NT2/D1 (cell line): ENCODE data around the gene MRPL24.

Source experiments
- DNase-seq: peaks from one replicate; pipeline ENCODE4 v3.0.0-alpha.2; 2011; ENCODE audit warnings: low read depth, low spot score
- H3K27me3 ChIP-seq: 2 replicates; pipeline ENCODE4 v1.6.0; 2011; ENCODE audit warnings: mild to moderate bottlenecking; ENCODE audit not compliant: insufficient read length, insufficient read depth
- H3K36me3 ChIP-seq: 2 replicates; pipeline ENCODE4 v1.6.1; 2011; ENCODE audit warnings: mild to moderate bottlenecking, low read length, mixed read lengths; ENCODE audit not compliant: insufficient read depth, insufficient read length
- H3K4me1 ChIP-seq: 2 replicates; pipeline ENCODE4 v1.5.1; 2011; ENCODE audit not compliant: insufficient read depth, insufficient read length
- H3K4me3 ChIP-seq: 2 replicates; pipeline ENCODE4 v1.5.1; 2011; ENCODE audit warnings: low read depth; ENCODE audit not compliant: insufficient read length
- H3K9ac ChIP-seq: 2 replicates; pipeline ENCODE4 v1.6.0; 2011; ENCODE audit warnings: low read depth; ENCODE audit not compliant: insufficient read length
- H3K9me3 ChIP-seq: 2 replicates; pipeline ENCODE4 v1.5.1; 2011; ENCODE audit warnings: mild to moderate bottlenecking, low read length; ENCODE audit not compliant: insufficient read depth
- SUZ12 ChIP-seq: IDR thresholded peaks from 2 replicates; pipeline ENCODE4 v1.6.1; 2011; ENCODE audit not compliant: insufficient read length, insufficient read depth; ENCODE audit errors: extremely low read depth
- YY1 ChIP-seq: IDR thresholded peaks from 2 replicates; pipeline ENCODE4 v1.6.1; 2011; ENCODE audit not compliant: insufficient read length, insufficient read depth
- ZNF274 ChIP-seq: IDR thresholded peaks from 2 replicates; pipeline ENCODE4 v1.6.1; 2011; ENCODE audit warnings: mild to moderate bottlenecking, low read depth, low read length

Gene MRPL24

DNA sequence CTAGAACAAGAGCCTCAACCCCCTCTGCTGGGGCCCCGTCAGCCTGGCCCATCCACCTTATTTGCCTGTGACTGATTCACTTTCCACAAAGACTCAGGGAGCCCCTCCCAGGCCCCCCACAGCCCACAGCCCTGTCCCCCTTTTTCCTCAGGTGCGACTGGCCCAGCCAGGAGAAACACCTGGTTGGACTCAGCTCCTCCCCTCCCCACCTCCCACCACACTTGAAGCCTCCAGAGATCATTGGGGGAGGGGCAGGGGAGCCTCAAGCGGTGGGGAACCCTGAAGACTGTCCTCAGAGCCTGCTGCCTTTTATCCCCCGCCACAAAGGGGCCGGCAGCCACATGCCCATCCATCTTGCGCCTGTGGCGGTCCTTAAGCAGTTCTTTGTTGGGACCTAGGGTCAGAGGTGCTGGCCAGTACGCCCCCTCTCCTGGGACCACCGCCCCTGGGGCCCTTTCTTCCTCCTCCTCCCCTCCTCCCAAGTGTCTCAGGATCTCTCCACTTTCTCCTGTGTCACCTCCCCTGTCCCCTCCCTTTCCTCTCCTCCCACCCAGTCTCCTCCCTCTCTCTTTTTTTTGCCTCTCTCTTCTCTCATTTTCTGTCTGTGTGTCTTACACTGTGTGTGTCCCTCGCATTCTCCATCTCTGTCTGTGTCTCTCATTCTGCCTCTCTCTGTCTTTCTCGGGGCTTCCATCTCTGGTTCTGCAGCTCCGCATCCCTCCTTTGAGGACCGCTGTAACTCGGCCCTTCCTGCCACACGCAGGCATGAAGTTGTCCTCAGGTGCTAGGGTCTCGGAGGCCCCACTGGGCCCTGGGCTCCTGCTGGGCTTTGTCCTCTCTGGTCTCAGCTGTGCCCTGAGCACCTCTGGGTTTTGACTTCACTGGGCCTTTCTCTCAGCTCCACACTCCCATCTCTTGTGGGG is 47.7 kb downstream of the MRPL24 start:
- peaks cover 3% of the 10 kb centered on the region for H3K36me3 ChIP-seq
- no peaks in the 10 kb centered on the region for H3K9me3 ChIP-seq
- H3K27me3 ChIP-seq: no peaks in the 10 kb centered on the region
- peak overlapping the region; percentile 21 for H3K4me3 ChIP-seq
- H3K4me1 ChIP-seq: peaks cover 38% of the 10 kb centered on the region
- TF ChIP-seq ZNF274: no peak
- no peak for TF ChIP-seq SUZ12
- no peak for TF ChIP-seq YY1
- DNase-seq: peak; percentile 100
- peak overlapping the region; percentile 64 for H3K9ac ChIP-seq

DNA sequence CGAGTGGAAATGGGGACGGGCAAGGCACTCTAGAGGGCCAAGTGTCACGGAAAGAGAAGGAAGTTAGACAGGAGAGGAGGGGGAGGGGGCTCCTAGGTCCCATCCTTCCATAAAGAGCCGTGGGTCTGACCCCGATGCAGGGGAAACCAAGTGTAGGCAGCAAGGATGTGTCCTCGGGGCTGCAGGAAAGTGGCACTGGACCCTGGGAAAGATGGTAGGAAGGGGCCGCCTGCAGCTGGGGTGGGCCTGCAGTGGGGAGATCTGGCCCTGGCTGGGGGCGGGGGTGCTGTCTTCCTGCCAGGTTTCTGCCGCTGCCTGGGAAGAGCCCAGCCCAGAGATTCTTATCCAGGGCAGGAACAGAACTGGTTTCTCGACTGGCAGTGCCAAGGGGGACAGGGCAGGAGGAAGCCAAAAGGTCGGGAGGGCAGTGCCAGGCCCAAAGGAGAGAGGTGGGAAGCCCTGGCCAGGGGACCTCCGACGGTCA is 48.4 kb downstream of the MRPL24 start:
- no peak for DNase-seq
- Histone ChIP-seq H3K27me3 (no peaks in the 10 kb centered on the region), H3K4me1 (peaks cover 38% of the 10 kb centered on the region), H3K36me3 (no peaks in the 10 kb centered on the region), H3K9ac (peak overlapping the region; percentile 53), H3K9me3 (no peaks in the 10 kb centered on the region), H3K4me3 (peak overlapping the region; percentile 9)
- TF ChIP-seq YY1 (no peak), ZNF274 (no peak), SUZ12 (no peak)

DNA sequence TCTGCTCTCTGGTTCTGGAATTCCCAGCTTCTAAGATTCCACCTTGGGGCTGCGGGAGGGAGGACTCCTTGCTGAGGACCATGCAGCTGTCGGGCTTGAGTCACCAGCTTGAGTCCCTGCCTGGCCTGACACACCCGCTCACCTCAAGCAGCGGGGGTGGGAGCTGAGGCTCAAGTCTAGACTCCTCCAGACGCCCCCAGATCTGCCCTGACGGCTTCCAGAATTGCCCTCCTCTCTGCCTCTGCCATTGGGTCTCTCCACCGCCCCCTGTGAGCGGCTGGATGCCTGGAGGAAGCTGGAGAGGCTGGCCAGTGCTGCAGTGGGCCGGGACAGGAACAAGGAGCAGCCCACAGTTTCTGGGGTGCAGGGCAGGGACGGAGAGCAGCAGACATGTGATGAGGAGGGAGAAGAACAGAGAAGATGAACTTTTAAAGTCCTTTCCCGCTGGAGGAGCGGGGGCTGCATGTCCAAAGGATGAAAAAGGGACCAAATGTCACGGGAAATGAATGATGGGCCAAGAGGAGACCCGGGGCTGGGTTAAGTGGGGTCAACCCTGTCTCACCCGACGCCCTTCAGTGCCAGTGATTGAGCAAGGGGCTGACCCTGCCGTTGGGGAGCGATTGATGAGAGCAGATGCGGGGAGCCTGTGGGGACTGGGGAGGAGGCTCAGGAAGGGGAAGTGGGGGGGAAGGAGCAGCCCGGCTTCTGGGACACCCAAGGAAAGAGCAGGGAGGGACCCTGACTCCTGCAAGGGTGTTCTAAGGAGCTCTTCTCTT is 49.0 kb downstream of the MRPL24 start:
- Histone ChIP-seq H3K4me3 (peak overlapping the region; percentile 9), H3K9ac (peak overlapping the region; percentile 53), H3K9me3 (no peaks in the 10 kb centered on the region), H3K27me3 (no peaks in the 10 kb centered on the region), H3K4me1 (peaks cover 38% of the 10 kb centered on the region), H3K36me3 (no peaks in the 10 kb centered on the region)
- TF ChIP-seq YY1 (no peak), ZNF274 (no peak), SUZ12 (no peak)
- no peak for DNase-seq

DNA sequence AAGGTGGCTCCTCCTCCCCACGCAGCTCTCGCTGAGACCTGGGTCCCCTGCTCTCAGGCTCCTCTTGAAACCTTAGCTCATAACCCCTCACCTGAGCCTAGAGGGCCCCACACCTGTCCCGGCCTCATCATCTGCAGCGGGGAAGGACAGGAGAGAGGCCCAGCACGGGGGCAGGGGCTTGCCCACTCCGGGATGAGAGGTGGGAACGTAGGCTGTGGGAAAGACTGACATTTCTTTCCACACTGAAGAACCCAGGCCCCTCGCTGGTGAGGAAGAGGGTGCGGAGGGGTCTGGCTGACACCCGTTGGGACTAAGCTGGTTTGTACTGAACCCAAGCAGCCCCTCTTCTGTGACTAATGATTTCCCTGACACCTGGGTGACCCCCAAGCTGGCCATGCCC is 49.7 kb downstream of the MRPL24 start:
- Histone ChIP-seq H3K9me3 (no peaks in the 10 kb centered on the region), H3K27me3 (no peaks in the 10 kb centered on the region), H3K4me1 (peaks cover 38% of the 10 kb centered on the region), H3K36me3 (no peaks in the 10 kb centered on the region), H3K9ac (peak overlapping the region; percentile 53), H3K4me3 (no peak overlapping the region)
- no peak for DNase-seq
- TF ChIP-seq ZNF274: no peak
- no peak for TF ChIP-seq YY1
- TF ChIP-seq SUZ12: no peak

DNA sequence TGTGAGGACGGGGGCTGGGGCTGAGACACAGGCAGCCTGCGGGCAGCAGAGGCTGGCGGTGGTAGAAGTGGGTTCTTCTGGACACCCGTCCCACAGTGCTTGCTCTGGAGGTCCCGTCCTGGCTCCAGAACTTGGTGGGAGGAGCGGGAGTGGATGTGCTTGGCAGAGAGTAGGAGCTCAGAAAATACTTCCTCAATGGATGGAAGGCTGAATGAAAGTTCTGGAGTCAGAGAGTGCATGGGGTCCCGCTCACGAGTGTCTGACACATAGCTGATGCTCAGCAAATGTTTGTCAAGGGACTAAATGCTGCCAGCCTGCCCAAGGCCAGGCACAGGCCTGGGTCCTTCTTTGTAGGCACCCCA is 50.2 kb downstream of the MRPL24 start:
- H3K4me3 ChIP-seq: no peak overlapping the region
- no peak for DNase-seq
- peaks cover 38% of the 10 kb centered on the region for H3K4me1 ChIP-seq
- no peaks in the 10 kb centered on the region for H3K27me3 ChIP-seq
- no peaks in the 10 kb centered on the region for H3K9me3 ChIP-seq
- peak overlapping the region; percentile 53 for H3K9ac ChIP-seq
- H3K36me3 ChIP-seq: no peaks in the 10 kb centered on the region
- TF ChIP-seq ZNF274 (no peak), SUZ12 (no peak), YY1 (no peak)

DNA sequence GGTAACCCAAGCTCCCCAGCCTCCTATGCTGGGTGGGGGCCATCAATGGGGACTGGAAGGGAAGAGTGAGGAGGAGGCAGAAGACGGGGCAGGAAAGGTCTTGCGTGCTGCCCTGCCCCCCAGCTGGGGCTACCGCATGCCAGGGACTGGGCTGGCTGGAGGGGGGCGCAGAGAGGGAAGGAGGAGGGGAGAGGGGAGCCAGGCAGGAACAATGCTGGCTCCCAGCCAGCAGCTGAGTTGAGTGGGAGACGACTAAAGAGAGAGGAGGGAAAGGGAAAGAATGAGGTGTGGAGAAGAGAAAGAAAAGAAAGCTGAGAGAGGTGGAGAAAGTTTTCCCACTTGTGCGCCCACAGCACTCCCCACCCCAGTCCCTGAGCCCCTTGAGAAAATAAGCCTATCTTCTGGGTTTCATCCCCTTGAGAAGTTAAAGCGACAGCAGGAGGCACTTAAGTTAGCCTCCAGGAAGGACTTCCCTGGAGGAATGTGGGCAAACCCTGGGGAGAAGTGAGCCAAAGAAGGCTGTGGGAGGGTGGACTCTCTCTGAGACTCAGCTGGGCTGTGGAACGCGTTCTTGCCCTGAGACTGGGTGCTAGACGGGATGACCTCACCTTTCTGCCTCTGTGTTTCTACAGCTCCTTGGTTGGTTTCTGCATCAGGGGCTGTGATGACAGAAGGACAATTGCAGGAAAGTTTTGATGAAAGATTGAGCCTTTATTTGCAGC is 50.8 kb downstream of the MRPL24 start:
- no peak for DNase-seq
- Histone ChIP-seq H3K36me3 (no peaks in the 10 kb centered on the region), H3K9ac (peak overlapping the region; percentile 71), H3K27me3 (no peaks in the 10 kb centered on the region), H3K4me1 (peaks cover 38% of the 10 kb centered on the region), H3K9me3 (no peaks in the 10 kb centered on the region), H3K4me3 (peak overlapping the region; percentile 28)
- TF ChIP-seq YY1 (no peak), SUZ12 (no peak), ZNF274 (no peak)
